ENCODE measurements around the gene DNAJC13.

DNA sequence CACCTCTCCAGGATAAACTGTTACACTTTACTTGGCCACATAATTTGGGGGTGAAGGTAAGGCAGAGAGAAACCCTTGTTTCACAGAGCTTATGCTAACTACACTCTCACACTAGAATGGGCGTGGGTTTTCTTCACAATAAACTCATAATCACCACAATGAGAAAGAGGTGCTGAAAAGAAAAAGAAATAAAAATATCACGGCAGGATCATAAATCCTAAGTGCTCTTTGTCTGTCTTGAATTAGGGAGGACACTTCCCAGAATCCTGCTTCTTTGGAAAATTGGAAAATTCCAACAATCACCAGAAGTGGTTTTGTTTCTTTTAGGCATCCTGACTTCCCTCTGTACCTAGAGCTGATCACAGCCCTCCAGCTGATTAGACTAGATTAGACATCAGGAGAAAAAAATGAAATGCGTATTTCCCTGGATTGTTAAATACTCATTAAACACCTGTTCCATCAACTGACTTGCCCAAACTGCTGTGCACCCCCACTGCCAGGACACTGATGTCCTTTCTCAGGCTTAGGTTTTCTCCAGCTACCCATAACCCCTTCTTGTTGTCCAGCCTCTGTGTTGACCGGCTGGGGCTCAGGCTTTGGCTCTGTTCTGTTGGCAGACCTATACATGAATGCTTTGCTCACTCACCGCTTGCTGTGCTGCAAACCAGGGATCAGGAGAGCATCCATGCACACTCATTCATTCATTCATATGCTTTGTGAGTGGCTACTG, 138.2 kb downstream of the DNAJC13 start:
- no peak for TF ChIP-seq CTCF (IDR thresholded peaks at IDR 0.05; ENCODE audit: control extremely low read depth in 1 of 3, insufficient read depth in 1 of 3, low read depth in 1 of 3, low read length in 3 of 3)
- TF ChIP-seq EZH2 (IDR thresholded peaks at IDR 0.05; ENCODE audit: low read depth, low read length, severe bottlenecking) = no peak
- no peak for TF ChIP-seq JUND (IDR thresholded peaks at IDR 0.05; ENCODE audit: low read length)
